K562 treated with DMSO at 1 percent for 12 hours (cell line): Measurements from ENCODE around the gene MAP3K19. TPM values are rescaled to one million over a fixed set of nuclear protein-coding genes. Genes with fewer than 3 reads are reported as not detected.

Source experiments
- total RNA-seq: library from RNA; unstranded; fragments of 300-600 nt; gene quantifications from 2 replicates; pipeline ENCODE4 v1.2.3, GENCODE V29; 2022; ENCODE audit not compliant: insufficient read depth

MAP3K19 gene, protein sequence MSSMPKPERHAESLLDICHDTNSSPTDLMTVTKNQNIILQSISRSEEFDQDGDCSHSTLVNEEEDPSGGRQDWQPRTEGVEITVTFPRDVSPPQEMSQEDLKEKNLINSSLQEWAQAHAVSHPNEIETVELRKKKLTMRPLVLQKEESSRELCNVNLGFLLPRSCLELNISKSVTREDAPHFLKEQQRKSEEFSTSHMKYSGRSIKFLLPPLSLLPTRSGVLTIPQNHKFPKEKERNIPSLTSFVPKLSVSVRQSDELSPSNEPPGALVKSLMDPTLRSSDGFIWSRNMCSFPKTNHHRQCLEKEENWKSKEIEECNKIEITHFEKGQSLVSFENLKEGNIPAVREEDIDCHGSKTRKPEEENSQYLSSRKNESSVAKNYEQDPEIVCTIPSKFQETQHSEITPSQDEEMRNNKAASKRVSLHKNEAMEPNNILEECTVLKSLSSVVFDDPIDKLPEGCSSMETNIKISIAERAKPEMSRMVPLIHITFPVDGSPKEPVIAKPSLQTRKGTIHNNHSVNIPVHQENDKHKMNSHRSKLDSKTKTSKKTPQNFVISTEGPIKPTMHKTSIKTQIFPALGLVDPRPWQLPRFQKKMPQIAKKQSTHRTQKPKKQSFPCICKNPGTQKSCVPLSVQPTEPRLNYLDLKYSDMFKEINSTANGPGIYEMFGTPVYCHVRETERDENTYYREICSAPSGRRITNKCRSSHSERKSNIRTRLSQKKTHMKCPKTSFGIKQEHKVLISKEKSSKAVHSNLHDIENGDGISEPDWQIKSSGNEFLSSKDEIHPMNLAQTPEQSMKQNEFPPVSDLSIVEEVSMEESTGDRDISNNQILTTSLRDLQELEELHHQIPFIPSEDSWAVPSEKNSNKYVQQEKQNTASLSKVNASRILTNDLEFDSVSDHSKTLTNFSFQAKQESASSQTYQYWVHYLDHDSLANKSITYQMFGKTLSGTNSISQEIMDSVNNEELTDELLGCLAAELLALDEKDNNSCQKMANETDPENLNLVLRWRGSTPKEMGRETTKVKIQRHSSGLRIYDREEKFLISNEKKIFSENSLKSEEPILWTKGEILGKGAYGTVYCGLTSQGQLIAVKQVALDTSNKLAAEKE (N-terminal part only)
- total RNA-seq: not detected in 2 replicates

DNA sequence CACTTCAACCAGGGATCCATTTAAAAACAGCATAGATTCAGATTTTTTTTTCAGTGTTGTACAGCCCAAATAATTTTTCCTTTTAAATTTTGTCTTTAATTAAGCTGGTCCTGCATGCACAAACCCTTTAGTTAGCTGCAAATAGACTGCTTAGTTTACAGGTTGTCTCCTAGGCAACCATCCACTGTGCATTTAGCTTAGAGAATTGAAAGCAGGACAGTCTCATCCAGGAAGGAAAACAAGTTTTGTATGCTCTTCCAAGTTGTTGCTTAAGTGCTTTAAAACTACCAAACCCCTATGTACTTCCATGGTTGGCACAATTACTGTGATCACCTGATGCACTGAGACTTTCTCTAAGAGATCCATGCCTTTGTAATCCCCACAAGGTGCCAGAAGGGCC lies at the start of gene MAP3K19:
TSS of gene MAP3K19 (minus strand) at position 148 of the 400 bp plus-strand sequence. CDS start 22,800 bp downstream, outside the sequence.

DNA sequence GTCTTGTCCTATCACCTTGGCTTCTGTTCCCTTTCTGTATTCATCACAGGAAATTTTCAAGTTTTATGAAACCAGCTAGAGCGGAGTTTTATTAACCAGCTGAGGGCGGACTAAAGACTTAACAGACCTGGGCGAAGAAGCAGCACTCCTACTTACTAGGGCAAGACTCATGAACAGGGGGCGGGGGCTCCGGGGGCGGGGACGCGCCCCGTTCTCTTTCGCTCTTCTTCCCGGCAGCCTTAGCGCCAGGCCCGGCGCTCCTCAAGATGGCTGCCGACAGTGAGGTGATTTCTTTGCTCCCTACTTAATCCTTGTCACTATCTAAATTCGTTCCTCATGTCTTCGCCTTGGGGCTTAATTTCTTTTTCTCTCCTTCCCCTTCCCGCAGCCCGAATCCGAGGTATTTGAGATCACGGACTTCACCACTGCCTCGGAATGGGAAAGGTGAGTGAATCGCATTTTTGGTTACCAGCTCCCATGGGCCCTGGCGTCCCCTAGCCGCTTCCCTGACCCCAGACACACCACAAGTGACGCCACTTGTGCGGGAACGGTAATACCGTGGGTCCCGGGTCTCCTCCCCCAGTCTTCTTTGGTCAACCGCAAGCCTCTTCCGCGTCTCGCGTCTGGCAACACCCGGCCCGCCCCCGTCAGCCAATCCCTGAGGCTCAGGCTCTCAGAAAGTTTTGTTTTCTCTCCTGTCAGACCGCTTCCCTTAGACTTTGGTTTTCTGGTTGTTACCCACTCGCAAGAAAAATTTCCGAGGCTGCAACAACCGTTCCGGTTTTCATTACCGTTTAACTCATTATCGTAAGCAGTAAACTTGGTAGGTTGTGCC lies 5.0 kb upstream of the MAP3K19 start, which contains the start of gene RAB3GAP1:
TSS of gene RAB3GAP1 (plus strand) at position 251 of the 835 bp plus-strand sequence. CDS start at position 267, 16 bp downstream.

DNA sequence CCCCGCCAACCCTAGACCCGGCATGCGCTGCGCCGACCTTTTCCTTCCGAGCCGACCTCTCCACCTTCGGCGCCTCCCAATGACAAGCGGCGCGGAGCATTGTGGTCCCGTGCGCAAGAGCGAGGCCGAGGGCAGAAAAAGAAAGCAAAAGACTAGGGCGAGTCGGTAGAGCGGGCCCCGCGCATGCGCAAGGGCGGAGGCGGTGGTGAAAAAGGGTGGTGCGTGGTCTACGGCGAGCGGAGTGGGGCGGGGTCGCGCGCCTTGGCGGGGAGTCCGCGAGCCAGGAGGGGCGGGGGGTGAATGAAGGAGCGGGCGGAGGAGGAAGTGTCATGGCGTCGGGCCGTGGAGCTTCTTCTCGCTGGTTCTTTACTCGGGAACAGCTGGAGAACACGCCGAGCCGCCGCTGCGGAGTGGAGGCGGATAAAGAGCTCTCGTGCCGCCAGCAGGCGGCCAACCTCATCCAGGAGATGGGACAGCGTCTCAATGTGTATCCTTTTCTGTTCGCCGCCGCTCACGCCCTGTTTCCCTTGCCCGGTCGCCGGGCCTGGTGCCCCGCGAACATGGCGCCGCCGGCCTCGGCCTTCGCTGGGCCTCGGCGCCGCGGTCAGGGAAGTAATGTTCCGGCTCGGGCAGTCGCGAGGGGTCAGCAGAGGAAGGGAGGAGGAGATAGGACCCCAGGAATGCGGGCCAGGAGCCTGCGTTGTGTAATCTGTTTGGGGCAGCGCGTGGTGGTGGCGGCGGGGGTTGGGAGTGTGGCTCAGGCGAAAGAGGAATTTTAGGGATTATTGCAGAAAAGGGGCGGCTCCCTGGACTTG lies 128.5 kb downstream of the MAP3K19 start, which contains the start of gene CCNT2:
TSS of gene CCNT2 (plus strand) at position 297 of the 815 bp plus-strand sequence. CDS start at position 330, 33 bp downstream.

Other genes starting within 250 kb of the MAP3K19 start
- gene ACMSD, start 208.8 kb downstream of the MAP3K19 start, total RNA-seq: not detected in 2 replicates
- 2.0 and 12.5 TPM in 2 replicates for gene CCNT2, start 128.6 kb downstream of the MAP3K19 start, total RNA-seq
- 18.7 and 46.1 TPM in 2 replicates for gene RAB3GAP1, start 4.8 kb upstream of the MAP3K19 start, total RNA-seq